22Rv1 (cell line): ENCODE data around the gene PEAR1.

Source experiments
- H3K27ac ChIP-seq: fragments of 450-650 bp; 2 replicates; pipeline ENCODE4 v1.5.1; 2017
- CTCF ChIP-seq: fragments of 450-650 bp; IDR thresholded peaks from 2 replicates; pipeline ENCODE4 v1.5.1; 2017; ENCODE audit warnings: mild to moderate bottlenecking
- ZFX ChIP-seq: fragments of 450-650 bp; IDR thresholded peaks from 2 replicates; pipeline ENCODE4 v1.6.1; 2017; ENCODE audit warnings: antibody characterized with exemption, borderline replicate concordance

The PEAR1 gene

GRCh38 chr1:156937883-156938282, 44.4 kb downstream of the PEAR1 start:
- TF ChIP-seq ZFX (no peak), CTCF (no peak)
- H3K27ac ChIP-seq, result no peak overlapping the region

- TF ChIP-seq ZFX (no peak), CTCF (no peak)
- no peak overlapping the region for H3K27ac ChIP-seq
These were observed 45.3 kb downstream of the PEAR1 start for GRCh38 chr1:156938813-156939212.

- TF ChIP-seq CTCF, result no peak
- TF ChIP-seq ZFX, result no peak
These were observed 46.3 kb downstream of the PEAR1 start for GRCh38 chr1:156939786-156940334.

GRCh38 chr1:156941675-156942074, 48.2 kb downstream of the PEAR1 start:
- H3K27ac ChIP-seq, result no peak overlapping the region
- TF ChIP-seq ZFX, result no peak
- no peak for TF ChIP-seq CTCF

More at GRCh38 chr1:156939786-156940334, 46.3 kb downstream of the PEAR1 start:
- H3K27ac ChIP-seq, result no peak overlapping the region

GRCh38 chr1:156942176-156942575, 48.7 kb downstream of the PEAR1 start:
- TF ChIP-seq CTCF, result no peak
- H3K27ac ChIP-seq, result no peak overlapping the region

GRCh38 chr1:156942576-156942975, 49.1 kb downstream of the PEAR1 start:
- TF ChIP-seq CTCF, result no peak
- no peak for TF ChIP-seq ZFX
- no peak overlapping the region for H3K27ac ChIP-seq

GRCh38 chr1:156943756-156944155, 50.2 kb downstream of the PEAR1 start:
- TF ChIP-seq ZFX (no peak), CTCF (no peak)

More at GRCh38 chr1:156943756-156944155, 50.2 kb downstream of the PEAR1 start:
- H3K27ac ChIP-seq, result no peak overlapping the region
